Limb (tissue), 2 donors: Measurements from ENCODE around the gene GARS1.
"Not testable (repeated sequence)": the region's sequence is repeated elsewhere in the genome, so short reads cannot be mapped to it uniquely, and the experiment has no call there.

Experiments used
- DNase-seq, 2 donors: peaks; one replicate each; pipeline ENCODE4 v3.0.0-alpha.2; 2016; ENCODE audit errors: extremely low spot score in 2 of 2

GARS1 gene

DNA sequence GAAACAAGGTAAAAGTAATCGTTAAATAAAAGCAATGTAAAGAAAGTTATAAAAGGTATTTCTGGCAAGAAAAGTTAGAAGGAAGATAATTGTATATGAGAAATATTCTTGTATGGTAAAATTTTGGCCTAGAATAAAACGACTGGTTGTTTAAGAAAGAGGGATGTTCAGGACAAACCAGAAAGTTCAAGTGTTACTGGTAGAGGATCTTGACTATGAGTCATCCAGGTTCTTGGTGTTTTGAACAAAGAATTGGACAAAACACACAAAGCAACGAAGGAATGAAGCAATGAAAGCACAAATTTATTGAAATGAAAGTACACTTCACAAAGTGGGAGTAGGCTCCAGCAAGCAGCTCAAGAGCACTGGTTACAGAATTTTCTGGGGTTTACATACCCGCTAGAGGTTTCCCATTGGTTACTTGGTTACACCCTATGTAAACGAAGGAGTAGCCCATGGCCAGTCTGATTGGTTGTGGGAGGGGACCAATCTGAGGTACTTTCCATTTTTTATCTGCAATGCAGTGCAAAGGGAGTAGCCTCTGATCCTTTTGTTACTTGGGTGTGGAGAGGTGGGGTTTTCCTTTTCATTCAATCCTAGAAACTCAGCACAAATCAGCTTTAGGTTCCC is 22.4 kb upstream of the GARS1 start:
- no peak for DNase-seq

DNA sequence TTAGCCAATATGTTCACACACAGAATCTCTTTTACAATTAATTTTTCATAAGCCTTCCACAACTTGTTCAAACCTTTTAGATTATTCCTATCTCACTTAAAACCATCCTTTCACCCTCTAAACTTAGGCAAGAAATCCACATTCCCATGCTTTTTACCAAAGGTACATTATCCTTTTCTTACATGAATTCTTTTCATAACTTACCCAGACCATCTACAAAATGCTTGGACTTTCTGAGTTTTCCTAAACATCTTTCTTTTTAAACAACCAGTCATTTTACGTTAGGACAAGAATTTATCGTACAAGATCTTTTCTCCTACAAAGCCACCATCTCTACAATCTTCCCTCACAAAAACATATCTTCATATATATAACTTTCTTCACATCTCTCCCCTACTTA is 18.8 kb upstream of the GARS1 start:
- DNase-seq, result no peak

DNA sequence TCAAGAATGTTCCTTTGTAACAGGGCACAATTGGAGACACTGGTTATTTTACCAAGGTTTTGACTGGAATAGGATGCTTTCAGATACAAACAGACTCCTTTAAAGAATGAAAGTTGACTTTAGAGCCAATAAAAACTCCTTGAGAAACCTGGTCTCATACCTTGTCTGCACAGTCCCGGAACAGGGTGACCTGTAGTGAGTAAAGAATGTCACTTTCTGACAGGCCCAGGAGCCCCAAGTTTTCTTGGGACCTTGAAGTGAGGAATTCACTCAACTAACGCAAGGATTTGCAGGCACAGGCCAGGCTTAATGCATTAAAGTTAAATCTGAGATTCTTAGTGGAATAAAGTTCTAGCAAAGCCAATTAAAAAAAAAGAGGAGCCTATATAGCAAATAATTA is 11.5 kb upstream of the GARS1 start:
- no peak for DNase-seq

DNA sequence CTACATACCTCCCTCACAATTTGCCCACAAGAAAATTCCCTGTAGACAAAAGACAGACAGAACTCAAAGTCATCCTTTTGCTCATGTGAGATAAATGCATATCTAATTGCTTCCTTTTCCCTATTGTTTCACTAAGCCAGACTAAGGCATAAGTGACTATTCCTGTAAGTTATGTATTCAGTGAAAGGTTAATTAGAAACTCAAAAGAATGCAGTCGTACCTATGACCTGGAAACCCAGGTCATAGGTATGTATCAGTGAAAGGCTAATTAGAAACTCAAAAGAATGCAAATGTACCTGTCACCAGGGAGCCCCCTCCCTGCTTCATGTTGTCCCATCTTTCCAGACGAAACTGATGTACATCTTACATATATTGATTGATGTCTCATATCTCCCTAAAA is 10.3 kb upstream of the GARS1 start:
- no peak for DNase-seq

DNA sequence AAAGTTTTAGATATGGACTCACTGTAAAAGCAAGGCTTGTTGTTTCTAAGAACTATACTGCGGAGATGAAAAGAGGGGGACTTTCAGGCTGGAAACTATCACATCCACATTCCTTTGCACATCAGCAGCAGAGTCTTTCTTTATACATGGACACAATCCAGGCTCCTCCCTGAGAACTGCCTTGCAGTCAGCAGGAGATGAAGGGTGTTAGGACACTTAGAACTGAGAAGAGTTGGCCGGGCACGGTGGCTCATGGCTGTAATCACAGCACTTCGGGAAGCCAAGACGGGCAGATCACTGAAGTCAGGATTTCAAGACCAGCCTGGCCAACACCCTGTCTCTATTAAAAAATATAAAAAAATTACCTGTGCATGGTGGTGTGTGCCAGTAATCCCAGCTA is 9.7 kb upstream of the GARS1 start:
- no peak for DNase-seq

DNA sequence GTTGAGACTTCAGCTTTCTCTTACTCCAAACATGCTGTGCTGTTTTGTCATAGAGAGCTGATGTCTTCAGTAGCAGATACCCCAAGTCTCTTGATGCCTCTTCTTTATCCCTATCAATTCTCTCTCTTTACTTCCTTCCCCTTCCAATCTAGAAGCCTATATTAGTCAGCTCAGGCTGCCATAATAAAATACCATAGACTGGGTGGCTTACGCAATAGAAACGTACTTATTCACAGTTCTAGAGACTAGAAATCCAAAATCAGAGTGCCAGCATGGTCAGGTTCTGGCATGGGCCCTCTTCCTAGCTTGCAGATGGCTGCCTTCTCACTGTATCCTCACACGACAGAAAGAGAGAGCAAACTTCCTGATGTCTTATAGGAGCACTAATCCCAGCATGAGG is 9.0 kb upstream of the GARS1 start:
- no peak for DNase-seq

DNA sequence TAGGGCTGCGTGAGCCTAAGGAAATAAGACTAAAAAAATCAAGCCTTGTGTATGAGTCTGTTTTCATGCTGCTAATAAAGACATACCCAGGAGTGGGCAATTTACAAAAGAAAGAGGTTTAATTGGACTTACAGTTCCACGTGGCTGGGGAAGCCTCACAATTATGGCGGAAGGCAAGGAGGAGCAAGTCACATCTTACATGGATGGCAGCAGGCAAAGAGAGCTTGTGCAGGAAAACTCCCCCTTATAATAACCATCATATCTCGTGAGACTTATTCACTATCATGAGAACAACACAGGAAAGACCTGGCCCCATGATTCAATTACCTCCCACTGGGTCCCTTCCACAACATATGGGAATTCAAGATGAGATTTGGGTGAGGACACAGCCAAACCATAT is 7.1 kb upstream of the GARS1 start:
- not testable (repeated sequence) for DNase-seq

DNA sequence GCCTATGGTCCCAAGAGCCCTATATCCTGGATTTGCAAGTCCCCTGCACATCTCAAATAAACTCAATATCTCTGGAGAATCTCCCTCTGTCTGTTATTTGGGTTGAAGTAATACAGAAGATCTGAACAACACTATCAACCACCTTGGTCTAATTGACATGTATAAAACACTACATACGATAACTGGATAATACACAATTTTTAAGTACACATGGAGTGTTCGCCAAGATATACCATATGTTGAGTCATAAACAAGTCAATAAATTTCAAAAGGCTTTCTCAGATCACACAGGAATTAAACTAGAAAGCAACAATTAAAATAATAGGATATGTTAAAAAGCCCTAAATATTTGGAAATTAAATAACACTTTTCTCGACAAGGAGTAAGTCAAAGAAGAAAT is 5.6 kb upstream of the GARS1 start:
- DNase-seq, result no peak

DNA sequence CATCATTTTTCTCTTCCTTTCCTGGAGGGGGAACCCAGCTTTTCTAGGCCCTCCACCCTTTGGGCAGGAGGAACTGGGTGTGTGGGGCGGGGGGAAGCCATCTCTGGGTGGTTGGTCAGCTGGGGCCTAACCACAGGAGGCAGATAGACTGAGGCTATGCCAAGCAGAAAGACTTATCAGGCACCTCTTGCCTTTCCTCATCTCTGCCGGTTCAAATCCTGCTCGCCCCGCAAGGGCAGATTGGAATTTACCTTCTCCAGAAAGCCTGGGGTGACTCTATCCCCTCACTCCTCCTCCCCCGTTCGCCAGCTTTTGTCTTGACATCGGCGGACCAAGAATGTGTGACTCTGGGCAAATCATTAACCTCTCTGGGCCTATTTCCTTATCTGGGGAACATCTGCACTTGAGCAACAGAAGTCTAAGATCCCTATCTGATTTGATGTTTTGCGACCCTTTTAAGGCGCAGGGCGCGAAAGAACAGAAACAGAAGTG is 584 bp upstream of the GARS1 start:
- peak; percentile 2 to 57 for DNase-seq

DNA sequence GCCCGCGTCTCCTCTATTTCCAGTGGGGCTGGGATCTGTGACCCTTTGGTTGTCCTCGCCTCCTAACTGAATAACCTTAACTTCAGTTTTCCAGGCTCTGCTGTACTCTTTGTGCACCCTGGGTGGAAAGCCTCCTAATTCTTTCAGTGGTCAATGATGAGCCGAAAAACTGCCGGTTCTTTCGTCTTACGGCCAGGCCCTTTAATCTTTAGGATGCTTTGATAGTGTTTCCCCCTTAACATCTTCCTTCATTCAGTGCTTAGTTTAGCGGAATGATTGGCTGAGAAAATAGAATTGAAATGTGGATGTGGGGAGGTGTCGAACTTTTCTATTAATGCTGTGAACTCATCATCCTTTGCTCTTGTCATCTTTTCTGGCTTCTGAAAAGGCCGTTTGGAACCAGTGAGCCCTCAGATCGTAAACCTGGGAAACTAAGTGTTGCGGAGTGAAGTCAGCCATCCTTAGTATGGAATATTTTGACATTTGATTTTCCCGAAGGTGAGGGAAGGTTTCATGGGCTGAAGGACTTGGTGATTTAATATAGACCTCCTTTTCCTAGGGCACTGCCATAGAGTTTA is 847 bp downstream of the GARS1 start:
- no peak for DNase-seq

DNA sequence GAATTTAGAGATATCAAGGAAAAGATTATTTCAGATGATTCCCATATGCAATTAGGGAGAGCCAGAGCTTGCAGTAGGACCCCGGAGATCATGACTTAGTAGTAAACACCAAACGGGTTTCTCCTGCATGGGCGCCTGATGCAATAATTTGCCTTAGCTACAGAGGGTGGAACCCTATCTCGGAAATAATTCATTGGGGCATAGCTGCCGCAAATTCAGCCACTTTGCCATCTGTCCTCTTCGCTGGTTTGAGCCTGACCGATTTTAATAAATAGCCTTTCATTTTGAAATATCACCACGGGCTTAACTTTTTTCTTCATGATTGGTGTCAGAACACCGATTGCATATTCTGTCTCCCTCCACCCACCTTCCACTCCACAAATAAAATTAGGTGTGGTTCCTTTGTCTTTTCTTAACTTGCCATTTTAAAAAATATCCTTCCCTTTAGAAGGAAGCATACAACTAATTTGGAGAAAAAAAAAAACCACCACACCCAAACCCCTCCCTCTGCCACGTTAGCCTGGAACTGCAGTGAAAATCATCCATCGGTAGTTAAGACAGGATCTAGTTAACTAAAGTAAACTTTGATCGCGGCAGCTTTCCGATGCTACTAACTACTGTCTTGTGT is 1.4 kb downstream of the GARS1 start:
- no peak for DNase-seq

DNA sequence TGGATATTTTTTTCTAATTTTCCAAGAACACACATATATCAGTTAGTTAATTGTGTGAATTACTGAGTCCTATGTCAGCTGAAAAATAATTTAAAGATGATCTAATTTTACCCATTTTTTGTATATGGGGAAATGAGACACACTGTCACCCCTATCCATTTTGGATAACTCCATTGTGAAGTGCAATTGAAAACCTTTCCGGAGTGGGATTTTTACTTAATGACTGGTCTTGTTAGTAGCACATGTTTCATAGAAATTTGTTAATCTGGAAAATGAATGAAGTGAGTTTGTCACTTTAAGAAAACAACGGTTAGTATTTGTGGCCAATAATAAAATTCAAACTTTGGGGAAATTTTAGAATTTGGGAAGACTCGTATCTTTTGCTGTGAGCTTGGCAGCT is 2.0 kb downstream of the GARS1 start:
- DNase-seq, result no peak

DNA sequence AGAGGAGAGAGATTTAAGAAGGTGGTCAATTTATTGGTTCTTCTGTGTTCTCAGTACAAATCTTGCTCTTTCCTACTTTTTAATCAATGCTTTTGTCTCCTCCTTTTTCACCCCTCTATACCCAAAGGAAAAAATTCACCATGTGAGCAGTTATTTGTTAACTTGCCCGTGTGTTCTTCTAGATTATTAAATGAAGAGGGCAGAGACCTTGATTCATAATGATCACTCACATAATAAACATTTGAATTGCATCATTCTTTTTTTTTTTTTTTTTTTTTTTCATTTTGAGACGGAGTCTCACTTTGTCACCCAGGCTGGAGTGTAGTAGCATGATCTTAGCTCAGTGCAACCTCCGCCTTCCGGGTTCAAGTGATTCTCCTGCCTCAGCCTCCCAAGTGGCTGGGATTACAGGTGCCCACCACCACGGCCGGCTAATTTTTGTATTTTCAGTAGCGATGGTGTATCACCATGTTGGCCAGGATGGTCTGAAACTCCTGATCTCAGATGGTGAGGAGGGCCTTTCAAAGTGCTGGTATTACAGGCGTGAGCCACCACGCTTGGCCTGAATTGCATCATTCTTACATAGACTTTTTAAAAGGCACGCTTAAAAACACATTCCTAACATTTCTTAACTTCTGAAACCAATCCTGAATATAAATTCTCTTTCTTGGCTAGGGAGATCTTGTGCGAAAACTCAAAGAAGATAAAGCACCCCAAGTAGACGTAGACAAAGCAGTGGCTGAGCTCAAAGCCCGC is 3.6 kb downstream of the GARS1 start:
- DNase-seq, result no peak

DNA sequence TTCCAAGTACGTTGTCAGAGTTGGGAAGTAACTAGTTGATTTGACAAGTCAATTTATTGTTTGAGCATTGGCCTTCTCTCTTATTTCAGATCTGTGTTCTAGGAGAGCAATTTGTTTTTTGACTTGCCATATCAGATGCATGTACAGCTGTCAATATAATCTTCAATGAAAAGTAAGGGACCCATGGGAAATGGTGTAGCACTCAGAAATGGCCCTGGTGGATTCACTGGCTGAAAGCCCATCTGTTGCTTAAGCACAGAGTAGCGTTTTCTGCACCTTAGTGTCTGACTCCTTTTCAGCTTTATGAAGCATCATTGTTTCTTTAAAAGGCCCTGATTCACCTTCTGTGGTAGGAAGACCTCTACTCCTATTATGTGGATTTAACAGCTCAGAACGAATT is 10.2 kb downstream of the GARS1 start:
- DNase-seq, result no peak

DNA sequence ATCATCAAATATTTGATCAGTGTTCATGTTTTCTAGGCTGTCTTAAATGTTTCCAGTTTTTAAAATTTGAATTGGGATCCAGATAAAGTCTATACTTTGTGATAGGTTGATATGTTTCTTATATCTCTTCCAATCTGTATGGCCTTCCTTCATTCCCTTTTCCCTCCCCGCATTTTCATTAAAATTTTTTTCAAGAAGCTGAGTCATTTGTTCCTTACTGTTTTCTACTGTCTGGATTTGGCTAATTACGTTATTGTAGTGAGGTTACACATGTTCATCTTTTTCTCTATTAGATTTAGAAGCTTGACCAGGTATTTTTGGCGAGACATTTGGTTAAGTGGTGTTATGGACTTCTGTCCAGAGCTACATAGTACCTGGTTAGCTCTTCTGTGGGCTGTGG is 11.2 kb downstream of the GARS1 start:
- no peak for DNase-seq

DNA sequence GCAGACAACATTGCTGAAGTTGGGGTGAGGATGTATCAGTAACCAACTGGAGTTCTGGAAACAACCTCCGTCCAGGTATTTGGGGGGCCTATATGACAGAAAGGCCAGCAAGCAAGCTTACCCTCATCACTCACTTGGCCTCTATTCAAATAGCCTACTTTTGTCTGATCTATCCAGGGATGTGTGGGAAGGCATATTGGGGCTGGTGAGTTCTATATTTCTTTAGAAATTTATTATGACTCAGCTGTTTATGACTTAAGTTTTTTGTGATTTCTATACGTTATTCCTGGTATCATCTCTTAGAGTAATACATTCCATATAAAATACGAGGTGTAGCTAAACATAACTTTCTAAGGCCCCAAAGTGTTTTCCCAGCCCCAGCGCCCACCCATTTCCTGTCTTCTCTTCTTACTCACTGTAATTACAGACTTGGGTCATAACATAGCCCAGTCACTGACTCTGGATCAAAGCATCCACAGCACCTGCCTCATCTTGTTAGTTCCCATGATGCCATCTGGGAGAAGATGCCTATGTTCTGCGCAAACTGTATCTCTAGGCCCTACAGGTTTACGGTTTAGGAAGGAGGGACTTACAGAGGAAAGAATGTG is 18.1 kb downstream of the GARS1 start:
- DNase-seq, result no peak

DNA sequence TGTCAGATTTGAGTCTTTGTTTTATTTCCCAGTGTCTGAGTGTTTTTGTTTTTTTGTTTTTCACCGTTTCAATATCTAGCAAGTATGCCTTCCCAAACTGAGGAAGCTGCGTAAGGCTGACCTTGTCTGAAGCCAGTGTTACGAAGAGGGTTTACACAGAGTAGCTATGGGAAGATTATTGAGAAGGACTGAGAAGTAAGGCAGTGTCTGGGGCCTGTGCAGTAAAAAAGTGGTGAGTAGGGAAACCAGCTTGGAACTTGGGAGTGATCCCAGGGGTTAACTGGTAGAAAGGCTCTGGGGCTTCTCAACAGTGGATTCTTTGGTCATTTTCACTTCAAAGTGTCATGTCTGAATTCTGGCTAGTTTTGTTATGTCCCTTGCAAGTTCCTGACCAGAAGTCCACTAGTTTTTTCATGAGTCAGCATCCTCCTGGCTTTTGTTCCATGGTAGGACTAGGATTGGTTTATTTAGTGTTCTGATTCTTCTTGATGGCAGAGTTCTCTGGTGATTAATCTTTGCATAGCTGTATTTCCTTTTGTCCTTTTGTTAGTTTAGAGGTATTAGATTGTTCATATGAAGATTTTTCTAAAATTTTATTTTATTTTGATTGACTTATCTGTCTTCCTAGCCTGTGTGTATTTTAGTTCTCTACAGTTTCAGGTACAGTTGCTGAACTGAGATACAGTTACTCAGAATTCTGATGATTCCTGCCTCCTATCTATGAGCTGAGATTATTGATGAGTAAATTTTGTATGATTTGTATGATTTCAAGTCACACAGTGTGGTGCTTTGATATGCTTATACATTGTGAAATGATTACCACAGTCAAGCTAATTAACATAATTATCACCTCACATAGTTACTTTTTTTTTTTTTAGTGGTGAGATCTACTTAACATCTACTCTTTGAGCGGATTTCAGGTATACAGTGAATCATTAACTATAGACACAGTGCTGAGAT is 19.0 kb downstream of the GARS1 start:
- DNase-seq, result no peak

DNA sequence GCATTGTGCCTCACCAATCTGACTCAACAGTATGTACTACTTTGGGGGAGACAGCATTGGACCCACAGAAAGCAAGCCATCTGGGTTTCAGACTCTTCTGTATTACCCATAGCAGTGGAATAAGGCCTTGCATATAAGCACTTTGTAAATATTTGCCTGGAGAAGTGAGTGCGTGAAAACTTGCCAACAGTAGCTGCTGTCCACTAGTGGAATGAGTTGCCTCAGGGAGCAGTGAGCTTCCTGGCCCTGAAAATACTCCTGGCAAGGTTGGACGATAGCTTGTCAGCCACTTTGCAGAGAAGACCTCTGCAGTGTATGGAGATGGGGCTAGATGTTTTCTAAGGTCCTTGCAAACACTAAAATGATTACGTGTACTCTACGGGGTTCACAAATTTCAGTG is 21.6 kb downstream of the GARS1 start:
- DNase-seq, result no peak

DNA sequence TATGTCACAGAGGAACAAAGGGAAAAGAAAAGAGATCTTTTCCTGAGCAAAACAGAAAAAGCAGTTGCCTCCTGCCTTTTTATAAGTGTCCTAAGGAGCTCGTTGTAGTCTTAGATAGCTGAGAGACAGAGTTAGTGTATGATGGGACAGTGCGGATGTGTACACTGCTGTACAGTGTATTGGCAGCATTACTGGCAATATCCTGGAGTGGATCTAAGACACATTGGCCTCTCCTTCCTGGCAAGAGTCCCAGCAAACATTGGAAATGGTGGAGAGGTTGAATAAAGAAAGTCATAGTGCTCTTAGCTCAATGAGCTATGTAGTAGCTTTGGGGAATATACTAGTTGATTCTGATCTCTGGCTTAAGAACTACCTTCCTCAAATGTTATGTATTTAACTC is 22.7 kb downstream of the GARS1 start:
- DNase-seq, result no peak

DNA sequence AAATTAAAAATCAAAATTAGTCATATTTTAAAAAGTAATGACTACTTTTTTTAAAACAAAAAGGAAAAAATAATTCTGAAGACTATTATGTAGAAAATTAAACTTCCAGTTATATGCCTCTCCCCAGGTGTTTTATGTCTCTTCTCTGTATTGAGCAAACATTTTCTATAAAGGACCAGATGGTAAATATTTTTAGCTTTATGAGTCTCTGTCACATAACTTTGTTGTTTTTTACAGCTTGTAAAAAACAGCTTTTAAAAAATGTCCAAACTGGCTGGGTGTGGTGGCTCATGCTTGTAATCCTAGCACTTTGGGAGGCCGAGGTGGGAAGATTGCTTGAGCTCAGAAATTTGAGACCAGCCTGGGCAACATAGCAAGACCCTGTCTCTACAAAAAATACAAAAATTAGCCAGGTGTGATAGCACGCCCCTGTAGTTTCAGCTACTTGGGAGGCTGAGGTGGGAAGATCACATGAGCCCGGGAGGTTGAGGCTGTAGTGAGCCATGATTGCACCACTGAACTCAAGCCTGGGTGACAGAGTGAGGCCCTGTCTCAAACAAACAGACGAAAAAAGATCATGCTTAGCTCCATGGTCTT is 23.5 kb downstream of the GARS1 start:
- DNase-seq, result no peak

DNA sequence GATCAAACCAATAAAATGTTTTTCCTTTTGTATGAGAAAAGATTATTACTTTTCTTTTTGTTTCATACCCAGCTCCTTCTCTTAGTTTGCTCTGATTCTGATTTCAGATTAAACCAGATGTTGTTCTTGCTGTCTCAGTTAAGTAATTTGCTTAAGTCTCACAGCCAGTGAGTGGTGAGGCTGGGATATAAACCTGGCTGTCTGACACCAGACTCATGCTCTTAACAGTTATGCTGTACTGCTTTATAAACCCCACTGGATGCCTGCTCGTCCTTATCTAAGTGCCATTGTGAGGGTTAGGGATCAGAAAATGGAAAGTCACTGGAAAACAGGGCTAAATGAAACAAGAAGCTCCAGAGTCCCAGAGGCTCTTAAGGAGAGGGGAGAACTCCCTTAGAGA is 24.3 kb downstream of the GARS1 start:
- DNase-seq, result no peak
